Body of pancreas (tissue), 4 donors: ENCODE results near the gene LAMP1.

Experiments used
- POLR2A ChIP-seq, 3 donors: fragments of 450-650 bp; IDR thresholded peaks; one replicate each; pipeline ENCODE4 v1.6.1; 2016; ENCODE audit warnings: antibody characterized with exemption in 3 of 3, mild to moderate bottlenecking in 2 of 3
- TF ChIP-seq, protein P1 (sequence below), 7 experiments: fragments of 450-650 bp in 4 of 7; fragments of 200-600 bp in 3 of 7; sonication (generic) in 3 of 7; IDR thresholded peaks; one replicate each; pipeline ENCODE4 v1.5.1; 2016 to 2019; ENCODE audit warnings: antibody characterized with exemption in 7 of 7

DNA sequence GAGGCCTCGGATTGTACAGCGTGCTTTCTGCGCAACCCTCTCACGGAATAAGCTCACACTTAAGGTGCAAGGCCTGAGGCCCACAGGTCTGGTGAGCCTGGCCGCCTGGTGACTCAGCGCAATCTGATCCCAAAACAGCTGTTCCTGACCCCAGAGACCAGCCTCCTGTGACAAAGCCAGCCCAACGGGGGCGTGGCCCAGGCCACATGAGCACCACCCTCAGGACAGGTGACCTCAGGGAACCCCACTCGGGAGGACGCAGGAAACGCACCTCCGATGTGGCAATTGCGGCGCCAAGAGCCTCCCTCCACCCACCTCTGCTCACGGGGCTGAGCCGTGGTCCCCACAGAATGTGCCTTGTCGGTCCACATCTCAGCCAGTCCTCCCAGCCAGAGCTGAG, 40.5 kb downstream of the LAMP1 start:
- TF ChIP-seq, protein P1, sequence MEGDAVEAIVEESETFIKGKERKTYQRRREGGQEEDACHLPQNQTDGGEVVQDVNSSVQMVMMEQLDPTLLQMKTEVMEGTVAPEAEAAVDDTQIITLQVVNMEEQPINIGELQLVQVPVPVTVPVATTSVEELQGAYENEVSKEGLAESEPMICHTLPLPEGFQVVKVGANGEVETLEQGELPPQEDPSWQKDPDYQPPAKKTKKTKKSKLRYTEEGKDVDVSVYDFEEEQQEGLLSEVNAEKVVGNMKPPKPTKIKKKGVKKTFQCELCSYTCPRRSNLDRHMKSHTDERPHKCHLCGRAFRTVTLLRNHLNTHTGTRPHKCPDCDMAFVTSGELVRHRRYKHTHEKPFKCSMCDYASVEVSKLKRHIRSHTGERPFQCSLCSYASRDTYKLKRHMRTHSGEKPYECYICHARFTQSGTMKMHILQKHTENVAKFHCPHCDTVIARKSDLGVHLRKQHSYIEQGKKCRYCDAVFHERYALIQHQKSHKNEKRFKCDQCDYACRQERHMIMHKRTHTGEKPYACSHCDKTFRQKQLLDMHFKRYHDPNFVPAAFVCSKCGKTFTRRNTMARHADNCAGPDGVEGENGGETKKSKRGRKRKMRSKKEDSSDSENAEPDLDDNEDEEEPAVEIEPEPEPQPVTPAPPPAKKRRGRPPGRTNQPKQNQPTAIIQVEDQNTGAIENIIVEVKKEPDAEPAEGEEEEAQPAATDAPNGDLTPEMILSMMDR (IDR thresholded peaks at IDR 0.05): no peak
- no peak for TF ChIP-seq POLR2A (IDR thresholded peaks at IDR 0.05)
